Upper lobe of right lung (tissue), 1 donor: ENCODE data around the gene EGF. TPM values are rescaled to one million over a fixed set of nuclear protein-coding genes. Genes with fewer than 3 reads are reported as not detected.

Experiments
- ATAC-seq: fragments of 200-7000 bp; cut with Tn5 transposase; one replicate; pipeline ENCODE4 v1.9.1; 2020; ENCODE audit warnings: mild to moderate bottlenecking, moderate library complexity
- DNase-seq: peaks from one replicate; pipeline ENCODE4 v3.0.0-alpha.2; 2020
- H3K27ac ChIP-seq: fragments of 200-600 bp; one replicate; pipeline ENCODE4 v1.8.0; 2022
- H3K27me3 ChIP-seq: fragments of 200-600 bp; one replicate; pipeline ENCODE4 v1.8.0; 2022; ENCODE audit warnings: mild to moderate bottlenecking
- H3K36me3 ChIP-seq: fragments of 200-600 bp; one replicate; pipeline ENCODE4 v1.8.0; 2022
- H3K4me1 ChIP-seq: fragments of 200-600 bp; one replicate; pipeline ENCODE4 v1.8.0; 2022
- H3K4me3 ChIP-seq: fragments of 200-600 bp; one replicate; pipeline ENCODE4 v1.8.0; 2022; ENCODE audit warnings: mild to moderate bottlenecking
- H3K9me3 ChIP-seq: fragments of 200-600 bp; one replicate; pipeline ENCODE4 v1.8.0; 2022
- CTCF ChIP-seq: fragments of 200-600 bp; IDR thresholded peaks from one replicate; pipeline ENCODE4 v1.8.0; 2022; ENCODE audit warnings: antibody characterized with exemption
- intact Hi-C: fragments of 100-400 bp; cut with DNase I; formaldehyde crosslinking; loops from one replicate; pipeline ENCODE4 v1.11.0; 2022
- long read RNA-seq: library from polyadenylated mRNA; unstranded; transcript quantifications from one replicate; pipeline ENCODE4 v2.0.0, GENCODE V29; 2021
- total RNA-seq: library from RNA; stranded (reverse); fragmentation: NEBNext Ultra II Directional; extraction: Animal tissue kit (Norgen Biotek cat#: 25700); gene quantifications from one replicate; pipeline ENCODE4 v1.2.1, GENCODE V29; 2021
- donor health status: DM: no; HTN: yes; CAD: no; lungs with severe emphysema.

Gene EGF
- 2.4 TPM for total RNA-seq
- long read RNA-seq, partial matches to known transcripts, result 1 of 1 reads
- long read RNA-seq, other reads (novel, unspliced or antisense), result 0 of 1 reads

GRCh38 chr4:109912706-109913595 is at the start of gene EGF:
Gene EGF (plus strand): TSS chr4:109912883. CDS start chr4:109913336, 453 bp downstream.
- no peak for TF ChIP-seq CTCF
- DNase-seq (no peak), ATAC-seq (peak; percentile 70)
- Histone ChIP-seq H3K27me3 (no peaks in the 10 kb centered on the region), H3K4me3 (peak within 1 kb of the TSS; percentile 15), H3K9me3 (no peaks in the 10 kb centered on the region), H3K27ac (peak within 1 kb of the TSS; percentile 51), H3K4me1 (no peaks in the 10 kb centered on the region), H3K36me3 (no peaks in the 10 kb centered on the region)
- intact Hi-C loops, result no loop called here

GRCh38 chr4:109864134-109864533 is 48.5 kb upstream of the EGF start:
- no peak for ATAC-seq
- Histone ChIP-seq H3K27ac (no peak overlapping the region), H3K27me3 (no peaks in the 10 kb centered on the region), H3K36me3 (no peaks in the 10 kb centered on the region), H3K4me1 (no peaks in the 10 kb centered on the region), H3K4me3 (no peak overlapping the region), H3K9me3 (no peaks in the 10 kb centered on the region)
- TF ChIP-seq CTCF, result no peak
- DNase-seq, result no peak
- intact Hi-C loops, result no loop called here

- H3K9me3 ChIP-seq, result no peaks in the 10 kb centered on the region
These were observed 42.6 kb upstream of the EGF start for GRCh38 chr4:109870061-109870460.

DNA sequence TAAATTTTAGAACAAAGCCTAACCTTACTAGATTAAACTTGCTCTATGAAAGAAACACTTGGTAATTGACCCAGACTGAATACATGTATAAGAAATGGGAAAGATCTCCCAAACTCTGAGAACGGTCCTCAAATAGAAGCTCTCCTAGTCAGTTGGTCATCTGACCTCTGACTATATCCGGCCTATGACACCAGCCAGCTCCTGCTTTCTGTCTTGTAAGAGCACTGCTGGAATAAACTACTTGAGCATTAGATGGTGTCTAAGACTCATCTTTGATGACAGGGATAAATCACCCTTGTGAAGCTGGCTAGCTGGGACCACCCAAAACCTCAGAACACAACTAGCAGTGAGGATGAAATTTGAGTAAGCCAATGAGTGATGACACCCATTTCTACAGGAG is 40.6 kb upstream of the EGF start:
- intact Hi-C loops, result no loop called here
- TF ChIP-seq CTCF, result no peak

More at GRCh38 chr4:109870061-109870460, 42.6 kb upstream of the EGF start:
- no peaks in the 10 kb centered on the region for H3K27me3 ChIP-seq
- DNase-seq (no peak), ATAC-seq (no peak)
- intact Hi-C loops, result no loop called here
- TF ChIP-seq CTCF, result no peak
- H3K4me1 ChIP-seq, result no peaks in the 10 kb centered on the region
- no peaks in the 10 kb centered on the region for H3K36me3 ChIP-seq
- H3K4me3 ChIP-seq, result no peak overlapping the region
- H3K27ac ChIP-seq, result no peak overlapping the region

GRCh38 chr4:109872950-109873656 is 39.6 kb upstream of the EGF start:
- DNase-seq (no peak), ATAC-seq (no peak)
- H3K36me3 ChIP-seq, result no peaks in the 10 kb centered on the region
- H3K27me3 ChIP-seq, result no peaks in the 10 kb centered on the region
- intact Hi-C loops, result no loop called here
- no peaks in the 10 kb centered on the region for H3K4me1 ChIP-seq
- H3K4me3 ChIP-seq, result no peak overlapping the region
- no peak for TF ChIP-seq CTCF
- H3K27ac ChIP-seq, result no peak overlapping the region
- H3K9me3 ChIP-seq, result no peaks in the 10 kb centered on the region

More for the DNA sequence above, 40.6 kb upstream of the EGF start:
- ATAC-seq (no peak), DNase-seq (no peak)
- H3K27me3 ChIP-seq, result no peaks in the 10 kb centered on the region
- H3K9me3 ChIP-seq, result no peaks in the 10 kb centered on the region
- H3K27ac ChIP-seq, result no peak overlapping the region
- no peaks in the 10 kb centered on the region for H3K4me1 ChIP-seq
- no peak overlapping the region for H3K4me3 ChIP-seq
- H3K36me3 ChIP-seq, result no peaks in the 10 kb centered on the region
